Small intestine (tissue), 7 donors: ENCODE data around the gene CCIN. TPM values are rescaled to one million over a fixed set of nuclear protein-coding genes. Genes with fewer than 3 reads are reported as not detected.
A peak's percentile ranks its signal among the peaks of the same experiment; 100 is the strongest.

ENCODE experiments used
- DNase-seq, 2 donors: peaks; one replicate each; pipeline versions ENCODE4 v3.0.0 to v3.0.0-alpha.2; 2013
- FAIRE-seq: peaks from 2 replicates; lab custom pipeline; 2012; peaks lifted over from hg19 to GRCh38; lab: Jason Lieb, UNC
- H3K27ac ChIP-seq, 3 donors: one replicate each; pipeline ENCODE4 v1.5.1; 2013; ENCODE audit warnings: low read length in 2 of 3, mild to moderate bottlenecking in 2 of 3, control low read depth in 1 of 3, inconsistent platforms in 1 of 3, low read depth in 1 of 3, moderate library complexity in 1 of 3
- H3K27me3 ChIP-seq, 3 donors: one replicate each; pipeline ENCODE4 v1.6.1; 2013; ENCODE audit warnings: low read length in 3 of 3, inconsistent platforms in 1 of 3; ENCODE audit not compliant: control insufficient read depth in 3 of 3, insufficient read depth in 3 of 3
- H3K36me3 ChIP-seq, 3 donors: one replicate each; pipeline ENCODE4 v1.6.1; 2013; ENCODE audit warnings: low read length in 3 of 3, inconsistent platforms in 1 of 3, low read depth in 1 of 3, mild to moderate bottlenecking in 1 of 3, moderate library complexity in 1 of 3; ENCODE audit not compliant: control insufficient read depth in 3 of 3, insufficient read depth in 2 of 3
- H3K4me1 ChIP-seq, 3 donors: one replicate each; pipeline ENCODE4 v1.6.1; 2013; ENCODE audit warnings: low read length in 2 of 3, inconsistent platforms in 1 of 3, low read depth in 1 of 3, mild to moderate bottlenecking in 1 of 3, moderate library complexity in 1 of 3; ENCODE audit not compliant: control insufficient read depth in 3 of 3, insufficient read depth in 2 of 3
- H3K4me3 ChIP-seq, 3 donors: one replicate each; pipeline ENCODE4 v1.5.1; 2013; ENCODE audit warnings: low read length in 3 of 3, control low read depth in 1 of 3, inconsistent platforms in 1 of 3, low read depth in 1 of 3, mild to moderate bottlenecking in 1 of 3, moderate library complexity in 1 of 3
- H3K9me3 ChIP-seq, 2 donors: one replicate each; pipeline ENCODE4 v1.6.1; 2013; ENCODE audit warnings: low read depth in 1 of 2, low read length in 1 of 2; ENCODE audit not compliant: control insufficient read depth in 2 of 2, insufficient read depth in 1 of 2
- WGBS, 3 donors: extraction: QIAGEN DNeasy Blood & Tissue Kit; methylation state at CpG; one replicate each; pipeline ENCODE4 v1.1.7; 2013; 5-methylcytosine and 5-hydroxymethylcytosine counted together
- polyA plus RNA-seq, 4 donors: library from polyadenylated mRNA; stranded (reverse) in 3 of 4; unstranded in 1 of 4; fragments of 200-250 nt in 3 of 4; fragments of 120-200 nt in 1 of 4; gene quantifications; one replicate each; pipeline versions ENCODE4 v1.2.1 to v1.2.3, GENCODE V29; 2013
- donor health status: healthy with polysubstance abuse.
- donor health status: control.
- donor health status: control.
- donor health status: Bipolar disorder and iron deficiency.
- donor health status: healthy.

Gene CCIN
- polyA plus RNA-seq, 4 donors: 0.04 TPM; not detected in 3

DNA sequence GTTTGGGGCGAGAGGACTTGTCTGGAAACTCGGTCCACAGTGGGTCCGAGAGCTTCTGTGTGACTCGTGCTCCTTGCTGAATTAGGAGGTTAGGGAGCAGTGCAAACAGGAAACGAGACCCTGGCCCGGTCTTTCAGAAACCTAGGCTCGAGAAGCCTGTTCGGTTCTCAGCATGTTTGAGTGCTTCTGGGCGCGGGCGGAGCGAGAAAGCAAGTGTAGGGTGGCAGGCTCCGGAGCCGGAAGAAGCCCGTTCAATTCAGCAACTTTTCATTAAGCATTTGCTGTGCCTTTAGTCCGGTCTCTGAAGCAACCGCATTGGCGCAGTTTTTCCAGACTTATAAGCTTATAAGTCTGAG lies 22.1 kb downstream of the CCIN start:
- Histone ChIP-seq H3K4me1 (peaks cover 5 to 16% (median 12%) of the 10 kb centered on the region in 3 donors), H3K9me3 (no peaks in the 10 kb centered on the region), H3K36me3 (peaks cover 0 to 9% (median 0%) of the 10 kb centered on the region in 3 donors), H3K27me3 (no peaks in the 10 kb centered on the region), H3K4me3 (peak overlapping the region; percentile 62 to 88 (median 80)), H3K27ac (peak overlapping the region; percentile 75 to 98 (median 95))
- 0 to 1% (median 0%) methylated on average over 18 of the region's 18 CpGs for WGBS, 3 donors
- FAIRE-seq (no peak), DNase-seq (peak in 1 of 2 donors; percentile 49)

DNA sequence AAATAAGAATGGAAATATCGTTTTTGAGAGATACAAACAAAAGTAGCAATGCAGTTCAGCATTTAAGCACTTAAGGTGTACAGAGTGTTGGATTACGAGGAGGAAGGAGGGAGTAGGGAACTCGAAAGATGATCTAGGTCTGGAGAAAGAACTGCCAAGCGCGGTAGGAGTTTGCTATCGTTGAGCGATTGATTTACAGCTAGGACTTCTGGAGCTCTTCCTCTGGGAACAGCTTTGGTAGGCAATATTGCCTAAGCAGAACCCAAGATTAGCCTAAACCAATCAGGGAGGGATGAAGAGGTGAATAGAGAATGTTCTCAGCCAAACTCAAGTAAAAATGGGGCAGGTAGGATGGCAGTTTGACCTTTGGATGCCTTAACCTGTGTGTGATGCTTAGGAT lies 22.5 kb downstream of the CCIN start:
- 0 to 2% (median 0%) methylated on average over 7 of the region's 7 CpGs for WGBS, 3 donors
- peak overlapping the region; percentile 62 to 88 (median 80) for H3K4me3 ChIP-seq
- H3K27ac ChIP-seq: peak overlapping the region in 2 of 3 donors; percentile 95 to 98
- H3K36me3 ChIP-seq: peaks cover 0 to 9% (median 0%) of the 10 kb centered on the region in 3 donors
- no peak for FAIRE-seq
- H3K27me3 ChIP-seq: no peaks in the 10 kb centered on the region
- peak; percentile 18 to 20 for DNase-seq
- peaks cover 5 to 16% (median 12%) of the 10 kb centered on the region in 3 donors for H3K4me1 ChIP-seq
- H3K9me3 ChIP-seq: no peaks in the 10 kb centered on the region

DNA sequence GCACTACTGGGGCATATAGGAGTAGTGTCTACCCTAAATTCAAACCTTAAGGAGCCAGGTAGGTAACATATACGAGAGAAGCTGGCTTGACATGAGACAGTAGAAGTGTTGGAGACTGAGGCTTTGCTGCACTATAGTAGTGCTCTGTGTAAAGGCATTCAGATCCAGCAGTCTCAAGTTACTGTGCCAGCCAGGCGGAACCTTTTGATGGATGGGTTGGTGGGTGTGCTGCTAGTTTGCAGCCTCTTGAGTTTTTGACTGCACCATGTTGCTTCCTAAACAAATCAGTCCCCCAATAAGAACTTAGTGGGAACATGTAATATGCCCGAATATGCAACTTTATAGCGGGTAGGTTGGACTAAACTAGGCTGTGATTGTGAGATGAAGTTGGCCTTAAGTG lies 23.0 kb downstream of the CCIN start:
- H3K36me3 ChIP-seq: peaks cover 0 to 13% (median 0%) of the 10 kb centered on the region in 3 donors
- 61 to 70% (median 69%) methylated on average over 4 of the region's 4 CpGs for WGBS, 3 donors
- H3K9me3 ChIP-seq: no peaks in the 10 kb centered on the region
- no peaks in the 10 kb centered on the region for H3K27me3 ChIP-seq
- peaks cover 5 to 16% (median 12%) of the 10 kb centered on the region in 3 donors for H3K4me1 ChIP-seq
- DNase-seq (no peak), FAIRE-seq (no peak)
- peak overlapping the region in 2 of 3 donors; percentile 62 to 80 for H3K4me3 ChIP-seq
- H3K27ac ChIP-seq: no peak overlapping the region

DNA sequence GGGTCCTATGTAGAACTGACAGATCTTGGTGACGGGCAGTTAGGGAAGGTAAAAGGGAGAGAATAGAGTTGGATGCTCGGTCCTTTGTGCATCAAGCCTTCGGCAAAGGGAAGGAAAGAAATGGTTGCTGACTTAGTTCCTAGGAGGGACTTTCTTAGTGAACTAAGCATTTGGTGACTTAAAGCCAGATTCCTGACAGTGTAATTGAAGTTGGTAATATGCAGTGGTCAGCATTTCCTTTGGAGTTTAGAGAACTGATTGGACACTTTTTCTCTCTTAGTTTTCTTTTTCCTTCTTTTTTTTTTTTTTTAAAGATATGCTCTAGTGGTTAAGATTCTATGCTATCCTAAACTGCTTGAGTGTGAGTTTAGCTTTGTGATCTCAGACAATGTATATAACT lies 23.8 kb downstream of the CCIN start:
- no peaks in the 10 kb centered on the region for H3K27me3 ChIP-seq
- FAIRE-seq (no peak), DNase-seq (no peak)
- 61 to 79% (median 72%) methylated on average over 3 of the region's 3 CpGs for WGBS, 3 donors
- no peak overlapping the region for H3K27ac ChIP-seq
- peaks cover 0 to 16% (median 0%) of the 10 kb centered on the region in 3 donors for H3K36me3 ChIP-seq
- H3K4me1 ChIP-seq: peaks cover 5 to 16% (median 12%) of the 10 kb centered on the region in 3 donors
- H3K9me3 ChIP-seq: no peaks in the 10 kb centered on the region
- no peak overlapping the region for H3K4me3 ChIP-seq

DNA sequence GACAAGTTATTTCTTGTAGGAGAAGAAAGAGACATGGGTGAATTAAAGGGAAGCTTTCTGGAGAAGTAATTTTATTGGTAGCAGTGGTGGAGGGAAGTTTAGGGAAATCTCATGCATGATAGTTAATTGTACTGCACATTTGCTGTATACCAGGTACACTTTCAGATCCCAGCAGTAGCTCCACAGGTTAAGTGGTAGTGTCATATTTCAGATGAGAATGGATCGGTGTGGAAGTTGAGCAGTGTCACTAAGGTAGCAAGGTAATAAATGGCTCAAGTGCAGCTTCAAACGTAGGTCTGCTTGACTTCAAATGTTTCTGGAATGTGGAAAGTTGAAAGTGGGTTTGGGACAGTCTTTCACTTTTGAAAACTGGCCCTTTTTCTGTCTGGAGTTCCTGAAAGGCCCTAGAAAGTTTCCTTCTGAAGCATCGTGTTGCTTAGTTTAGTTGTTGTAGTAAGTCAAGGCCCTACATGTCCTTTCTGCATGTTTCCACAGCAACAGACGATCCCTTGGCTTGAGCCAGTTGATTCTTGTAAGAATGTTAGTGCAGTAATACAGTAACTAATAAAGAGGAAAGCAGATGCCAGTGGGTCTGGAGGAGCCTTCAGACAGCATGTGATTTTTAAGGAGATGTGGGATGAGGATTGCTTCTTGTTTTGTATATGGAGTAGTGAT lies 25.3 kb downstream of the CCIN start:
- peaks cover 0 to 27% (median 4%) of the 10 kb centered on the region in 3 donors for H3K36me3 ChIP-seq
- DNase-seq (no peak), FAIRE-seq (no peak)
- no peak overlapping the region for H3K4me3 ChIP-seq
- H3K27ac ChIP-seq: no peak overlapping the region
- H3K9me3 ChIP-seq: no peaks in the 10 kb centered on the region
- 37 to 50% (median 47%) methylated on average over 4 of the region's 4 CpGs for WGBS, 3 donors
- H3K27me3 ChIP-seq: no peaks in the 10 kb centered on the region
- peaks cover 5 to 16% (median 12%) of the 10 kb centered on the region in 3 donors for H3K4me1 ChIP-seq

DNA sequence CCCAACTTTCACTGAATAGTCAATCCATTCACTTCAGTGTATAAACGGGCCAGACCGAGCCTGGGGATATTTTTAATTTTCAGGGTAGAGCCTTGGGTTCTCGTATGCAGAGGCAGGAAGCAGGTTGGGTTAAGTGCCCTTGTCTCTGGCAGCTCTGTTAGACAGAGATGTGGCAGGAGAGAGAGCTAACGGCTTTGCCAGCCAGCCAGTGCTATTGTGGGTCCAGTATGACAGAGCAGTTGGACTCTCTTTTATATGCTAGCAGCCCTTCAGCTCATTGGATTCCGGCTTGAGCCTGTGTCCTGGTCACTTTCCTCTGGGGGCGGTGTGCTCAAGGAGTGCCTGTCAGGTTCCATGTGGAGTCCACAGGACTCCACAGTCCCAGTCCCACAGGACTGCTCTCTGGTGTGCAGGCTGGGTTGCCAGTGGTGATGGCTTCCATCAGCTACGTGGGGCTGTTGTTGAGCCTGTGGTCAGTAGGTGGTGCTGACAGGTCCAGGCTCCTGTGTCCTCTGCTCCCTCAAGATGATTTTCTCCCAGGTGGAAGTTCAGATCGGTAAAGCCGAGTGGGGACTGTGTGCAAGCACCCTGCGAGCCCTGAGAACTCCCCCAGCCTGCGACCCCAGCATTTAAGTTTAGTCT lies 35.8 kb downstream of the CCIN start:
- Histone ChIP-seq H3K4me3 (no peak overlapping the region), H3K36me3 (peaks cover 31 to 65% (median 43%) of the 10 kb centered on the region in 3 donors), H3K4me1 (no peaks in the 10 kb centered on the region), H3K27ac (no peak overlapping the region), H3K27me3 (no peaks in the 10 kb centered on the region), H3K9me3 (no peaks in the 10 kb centered on the region)
- DNase-seq (peak in 1 of 2 donors; percentile 11), FAIRE-seq (no peak)
- WGBS, 3 donors: 87 to 93% (median 90%) methylated on average over 11 of the region's 11 CpGs

DNA sequence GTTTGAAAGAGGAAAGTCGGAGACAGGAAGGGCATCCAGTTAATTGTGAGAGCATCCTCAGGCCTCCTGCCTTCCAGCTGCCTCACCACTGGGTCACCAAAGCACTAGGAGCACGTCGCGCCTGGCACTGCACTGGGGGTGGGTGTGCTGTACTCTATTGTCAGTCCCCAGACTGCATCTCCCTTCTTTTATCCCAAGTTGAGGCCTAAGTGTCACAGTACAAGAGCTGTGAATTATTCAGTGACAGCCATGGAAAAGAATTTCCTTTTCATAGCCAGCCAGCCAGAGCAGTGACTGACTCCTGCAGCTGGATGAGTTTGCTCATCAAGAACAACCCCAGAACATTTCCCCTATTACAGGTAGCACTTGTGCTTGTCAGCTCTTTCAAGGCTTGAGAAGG lies 37.8 kb downstream of the CCIN start:
- Histone ChIP-seq H3K4me1 (no peaks in the 10 kb centered on the region), H3K36me3 (peaks cover 23 to 75% (median 56%) of the 10 kb centered on the region in 3 donors), H3K27me3 (no peaks in the 10 kb centered on the region), H3K27ac (no peak overlapping the region), H3K9me3 (no peaks in the 10 kb centered on the region), H3K4me3 (no peak overlapping the region)
- DNase-seq: no peak
- WGBS, 3 donors: 89 to 93% (median 91%) methylated on average over 4 of the region's 4 CpGs
- FAIRE-seq: no peak

DNA sequence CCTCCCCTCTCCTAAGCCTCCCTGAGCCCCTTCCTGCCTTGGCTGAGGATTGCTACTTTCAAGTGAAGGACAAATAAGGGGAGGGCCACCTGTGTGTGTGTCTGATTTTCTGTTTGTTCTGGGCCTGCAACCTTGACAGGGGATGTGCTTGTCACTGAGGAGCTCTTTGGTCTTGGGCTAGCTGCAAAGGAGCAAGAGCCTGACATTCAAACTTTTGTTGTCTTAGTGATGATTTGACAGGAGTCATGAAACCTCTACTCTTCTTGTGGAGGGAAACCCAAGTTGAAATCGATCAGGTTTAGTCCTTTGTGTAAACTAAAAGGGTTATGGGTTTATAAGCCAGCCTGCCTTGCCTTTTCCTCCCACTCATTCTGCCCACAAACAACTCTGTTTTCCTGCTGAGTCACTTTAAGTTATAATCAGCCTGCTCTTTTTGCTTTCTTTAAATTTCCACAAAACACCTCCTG lies 38.4 kb downstream of the CCIN start:
- Histone ChIP-seq H3K4me3 (no peak overlapping the region), H3K27ac (no peak overlapping the region), H3K9me3 (no peaks in the 10 kb centered on the region), H3K27me3 (no peaks in the 10 kb centered on the region), H3K4me1 (no peaks in the 10 kb centered on the region), H3K36me3 (peaks cover 18 to 80% (median 52%) of the 10 kb centered on the region in 3 donors)
- WGBS, 3 donors: 39 to 48% (median 44%) methylated on average over 1 of the region's 1 CpG
- FAIRE-seq: no peak
- DNase-seq: no peak
